NCI-H526 treated with DMSO at 0.1 percent for 48 hours (cell line): ENCODE data around the gene RETREG3.
"Not testable (repeated sequence)": the region's sequence is repeated elsewhere in the genome, so short reads cannot be mapped to it uniquely, and the experiment has no call there.

Source experiments
- DNase-seq: peaks from one replicate; lab custom pipeline; 2025; lab: John Stamatoyannopoulos, UW

Gene RETREG3

GRCh38 chr17:42612013-42612412 lies 2.8 kb upstream of the RETREG3 start:
- no peak for DNase-seq

GRCh38 chr17:42609814-42610801 lies 934 bp upstream of the RETREG3 start:
- not testable (repeated sequence) for DNase-seq

GRCh38 chr17:42608305-42609181 lies 631 bp downstream of the RETREG3 start:
- DNase-seq: peak; percentile 71

GRCh38 chr17:42607769-42608168 lies 1.4 kb downstream of the RETREG3 start:
- no peak for DNase-seq

GRCh38 chr17:42603318-42603717 lies 5.9 kb downstream of the RETREG3 start:
- no peak for DNase-seq

- no peak for DNase-seq
Observed at GRCh38 chr17:42598905-42599304, 10.3 kb downstream of the RETREG3 start.

- no peak for DNase-seq
Observed at GRCh38 chr17:42596386-42596785, 12.8 kb downstream of the RETREG3 start.

- DNase-seq: no peak
Observed at GRCh38 chr17:42591411-42591810, 17.8 kb downstream of the RETREG3 start.

- DNase-seq: no peak
Observed at GRCh38 chr17:42590886-42591285, 18.3 kb downstream of the RETREG3 start.

- no peak for DNase-seq
Observed at GRCh38 chr17:42586514-42587230, 22.5 kb downstream of the RETREG3 start.

- no peak for DNase-seq
Observed at GRCh38 chr17:42585353-42585752, 23.8 kb downstream of the RETREG3 start.

- DNase-seq: no peak
Observed at GRCh38 chr17:42584880-42585279, 24.3 kb downstream of the RETREG3 start.

GRCh38 chr17:42581744-42582270 lies 27.4 kb downstream of the RETREG3 start:
- DNase-seq: no peak

GRCh38 chr17:42579794-42580551 lies 29.2 kb downstream of the RETREG3 start:
- DNase-seq: no peak

GRCh38 chr17:42578282-42578869 lies 30.8 kb downstream of the RETREG3 start:
- peak; percentile 52 for DNase-seq

GRCh38 chr17:42577532-42578281 lies 31.5 kb downstream of the RETREG3 start, which contains the start of gene PSMC3IP:
Gene PSMC3IP, minus strand, starts transcription at chr17:42577729. Its CDS starts 43 bp downstream, at chr17:42577686.
- peak; percentile 84 for DNase-seq

- no peak for DNase-seq
Observed at GRCh38 chr17:42577140-42577531, 32.0 kb downstream of the RETREG3 start.

GRCh38 chr17:42574463-42574862 lies 34.7 kb downstream of the RETREG3 start:
- DNase-seq: no peak

GRCh38 chr17:42573095-42573494 lies 36.1 kb downstream of the RETREG3 start:
- no peak for DNase-seq
